ENCODE data around the gene NACC2.

The NACC2 gene

DNA sequence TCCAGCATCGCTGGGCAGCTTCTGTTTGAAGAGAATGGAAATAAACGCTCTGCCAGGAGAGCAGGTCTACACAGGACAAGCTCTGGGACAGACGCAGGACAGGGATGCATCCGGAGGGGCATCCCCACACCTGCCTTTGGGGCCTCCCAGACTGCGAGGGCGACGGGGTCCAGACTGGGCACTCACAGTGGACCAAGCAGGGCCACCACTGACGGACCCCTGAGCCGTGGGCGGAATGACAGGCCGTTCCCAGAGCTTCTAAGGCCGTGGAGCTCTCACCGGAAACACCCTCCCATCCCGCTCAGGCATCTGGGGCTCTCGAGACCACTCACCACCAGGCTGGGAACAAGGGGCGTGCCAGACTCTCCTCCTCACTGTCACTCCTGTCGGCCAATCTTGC lies 34.1 kb upstream of the NACC2 start:
- TF ChIP-seq, protein P1, sequence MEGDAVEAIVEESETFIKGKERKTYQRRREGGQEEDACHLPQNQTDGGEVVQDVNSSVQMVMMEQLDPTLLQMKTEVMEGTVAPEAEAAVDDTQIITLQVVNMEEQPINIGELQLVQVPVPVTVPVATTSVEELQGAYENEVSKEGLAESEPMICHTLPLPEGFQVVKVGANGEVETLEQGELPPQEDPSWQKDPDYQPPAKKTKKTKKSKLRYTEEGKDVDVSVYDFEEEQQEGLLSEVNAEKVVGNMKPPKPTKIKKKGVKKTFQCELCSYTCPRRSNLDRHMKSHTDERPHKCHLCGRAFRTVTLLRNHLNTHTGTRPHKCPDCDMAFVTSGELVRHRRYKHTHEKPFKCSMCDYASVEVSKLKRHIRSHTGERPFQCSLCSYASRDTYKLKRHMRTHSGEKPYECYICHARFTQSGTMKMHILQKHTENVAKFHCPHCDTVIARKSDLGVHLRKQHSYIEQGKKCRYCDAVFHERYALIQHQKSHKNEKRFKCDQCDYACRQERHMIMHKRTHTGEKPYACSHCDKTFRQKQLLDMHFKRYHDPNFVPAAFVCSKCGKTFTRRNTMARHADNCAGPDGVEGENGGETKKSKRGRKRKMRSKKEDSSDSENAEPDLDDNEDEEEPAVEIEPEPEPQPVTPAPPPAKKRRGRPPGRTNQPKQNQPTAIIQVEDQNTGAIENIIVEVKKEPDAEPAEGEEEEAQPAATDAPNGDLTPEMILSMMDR (IDR thresholded peaks at IDR 0.05; ENCODE audit: extremely low read depth, insufficient read depth, missing control alignments): no peak
- in situ Hi-C loops (cut with MboI; ENCODE audit: low pct_unique_long_range_greater_than_20kb, low sequenced_read_pairs, unreplicated experiment): loop anchor here (10.0 kb wide), 1 partner anchor 164 kb away; the partner anchor contains the start of gene UBAC1
- DNase-seq (ENCODE audit: low spot score): no peak

DNA sequence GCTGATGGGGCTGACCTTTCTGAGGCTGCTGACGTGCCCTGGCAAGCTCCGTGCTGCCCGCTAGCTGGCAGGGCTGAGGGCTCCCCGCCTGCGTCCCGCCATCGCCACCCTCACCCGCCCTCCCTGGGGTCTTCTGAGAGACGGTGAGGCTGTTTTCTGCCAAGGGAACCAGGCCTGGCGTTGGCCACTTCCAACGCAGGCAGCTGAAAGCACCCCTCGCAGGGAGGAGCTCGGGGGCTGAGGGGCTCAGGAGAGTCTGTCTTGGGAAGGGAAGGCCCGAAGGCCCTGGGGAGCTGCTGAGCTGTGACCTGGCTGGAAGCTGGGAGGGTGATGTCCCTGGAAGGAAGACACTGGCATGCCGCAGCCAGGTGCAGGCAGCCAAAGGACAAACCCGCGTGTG lies 33.3 kb upstream of the NACC2 start:
- in situ Hi-C loops (cut with MboI; ENCODE audit: low pct_unique_long_range_greater_than_20kb, low sequenced_read_pairs, unreplicated experiment): loop anchor here (10.0 kb wide), 1 partner anchor 164 kb away; the partner anchor contains the start of gene UBAC1
- no peak for DNase-seq (ENCODE audit: low spot score)
- TF ChIP-seq, protein P1 (IDR thresholded peaks at IDR 0.05; ENCODE audit: extremely low read depth, insufficient read depth, missing control alignments): no peak

DNA sequence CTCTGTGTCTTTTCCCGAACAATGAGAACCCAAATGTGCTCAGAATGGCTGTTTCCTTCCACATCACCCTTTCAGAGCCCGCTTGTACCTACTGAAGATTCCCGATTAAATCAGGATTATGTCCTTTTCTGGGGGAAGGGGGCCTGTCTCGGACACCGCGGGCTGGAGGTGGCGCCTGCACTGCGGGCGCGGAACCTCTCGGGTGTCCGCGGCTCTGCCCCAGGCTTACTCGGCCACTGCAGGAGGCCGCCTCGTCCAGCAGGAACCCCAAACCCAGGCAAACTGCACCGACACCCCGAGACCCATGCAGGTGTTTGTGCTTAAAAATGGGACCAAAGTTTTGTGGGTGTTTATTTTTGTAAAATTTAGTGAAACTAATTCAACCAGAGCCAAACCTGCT lies 32.2 kb upstream of the NACC2 start:
- TF ChIP-seq, protein P1 (IDR thresholded peaks at IDR 0.05; ENCODE audit: extremely low read depth, insufficient read depth, missing control alignments): no peak
- no peak for DNase-seq (ENCODE audit: low spot score)
- in situ Hi-C loops (cut with MboI; ENCODE audit: low pct_unique_long_range_greater_than_20kb, low sequenced_read_pairs, unreplicated experiment): loop anchor here (10.0 kb wide), 1 partner anchor 163 kb away; the partner anchor contains the start of gene UBAC1

DNA sequence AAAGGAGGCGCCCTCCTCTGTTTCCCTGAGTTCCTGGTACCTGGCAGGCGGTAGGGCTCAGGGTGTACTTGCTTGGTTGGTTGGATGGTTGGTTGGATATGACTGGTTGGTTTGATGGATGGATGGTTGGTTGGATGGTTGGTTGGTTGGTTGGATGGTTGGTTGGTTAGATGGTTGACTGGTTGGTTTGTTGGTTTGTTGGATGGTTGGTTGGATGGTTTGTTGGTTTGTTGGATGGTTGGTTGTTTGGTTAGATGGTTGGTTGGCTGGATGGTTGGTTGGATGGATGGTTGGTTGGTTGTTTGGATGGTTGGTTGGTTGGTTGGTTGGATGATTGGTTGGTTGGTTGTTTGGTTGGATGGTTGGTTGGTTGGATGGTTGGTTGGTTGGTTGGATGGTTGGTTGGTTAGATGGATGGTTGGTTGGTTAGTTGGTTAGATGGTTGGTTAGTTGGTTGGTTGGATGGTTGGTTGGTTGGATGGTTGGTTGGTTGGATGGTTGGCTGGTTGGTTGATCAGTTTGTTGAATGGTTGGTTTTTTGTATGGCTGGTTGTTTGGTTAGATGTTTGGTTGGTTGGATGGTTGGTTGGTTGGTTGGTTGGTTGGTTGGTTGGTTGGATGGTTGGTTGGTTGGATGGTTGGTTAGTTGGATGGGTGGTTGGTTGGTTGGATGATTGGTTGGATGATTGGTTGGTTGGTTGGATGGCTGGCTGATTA lies 30.0 kb upstream of the NACC2 start:
- TF ChIP-seq, protein P1 (IDR thresholded peaks at IDR 0.05; ENCODE audit: extremely low read depth, insufficient read depth, missing control alignments): no peak
- in situ Hi-C loops (cut with MboI; ENCODE audit: low pct_unique_long_range_greater_than_20kb, low sequenced_read_pairs, unreplicated experiment): loop anchor here (10.0 kb wide), 1 partner anchor 160 kb away; the partner anchor contains the start of gene UBAC1
- DNase-seq (ENCODE audit: low spot score): no peak

DNA sequence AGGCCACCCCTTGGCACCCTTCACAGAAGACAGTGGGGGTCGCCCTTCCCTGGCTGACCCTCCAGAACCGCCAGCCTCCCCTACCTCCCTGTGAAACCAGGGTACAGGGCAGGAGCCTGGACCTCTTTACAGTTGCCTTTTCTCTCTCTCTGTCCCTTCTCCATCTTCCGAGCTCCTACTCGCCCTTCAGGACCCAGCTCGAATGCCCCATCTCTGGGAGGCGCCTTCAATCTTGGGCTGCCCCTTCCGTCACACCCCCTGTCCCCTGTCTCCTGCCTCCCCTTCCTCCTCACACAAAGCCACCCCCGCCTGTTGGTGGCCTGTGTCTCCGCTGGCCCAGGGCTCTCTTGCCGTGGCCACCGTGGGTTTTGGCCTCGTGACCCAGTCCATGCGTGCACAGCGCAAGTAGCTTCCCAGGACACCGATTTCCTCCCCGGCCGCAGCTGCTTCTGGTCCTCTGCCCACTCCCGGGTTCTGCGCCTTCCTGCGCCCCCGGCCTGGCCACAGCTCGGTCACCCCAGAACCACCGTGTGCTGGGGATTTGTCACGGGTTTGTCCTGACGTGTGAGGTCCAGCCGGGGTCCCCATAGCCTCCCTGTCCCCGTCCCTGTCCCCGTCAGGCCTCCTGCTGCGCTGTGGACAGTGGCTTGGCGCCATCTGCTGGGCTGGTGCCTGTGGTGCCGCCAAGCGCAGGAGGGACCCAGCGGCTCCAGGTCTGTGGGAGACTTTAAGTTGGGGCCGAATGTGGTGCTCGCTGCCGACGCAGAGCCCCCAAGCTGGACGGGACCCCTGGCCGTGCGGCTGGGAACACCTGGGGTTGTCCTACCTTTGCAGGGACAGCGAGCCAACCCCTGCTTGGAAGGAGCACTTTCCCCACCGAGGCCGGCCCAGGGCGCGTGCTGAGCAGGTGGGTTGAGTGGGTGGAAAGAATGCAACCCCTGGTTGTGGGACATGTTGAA lies 27.6 kb upstream of the NACC2 start:
- in situ Hi-C loops (cut with MboI; ENCODE audit: low pct_unique_long_range_greater_than_20kb, low sequenced_read_pairs, unreplicated experiment): loop anchor here (10.0 kb wide), 1 partner anchor 158 kb away; the partner anchor contains the start of gene UBAC1
- TF ChIP-seq, protein P1 (IDR thresholded peaks at IDR 0.05; ENCODE audit: extremely low read depth, insufficient read depth, missing control alignments): peak; percentile 97
- peak; percentile 88 for DNase-seq (ENCODE audit: low spot score)

DNA sequence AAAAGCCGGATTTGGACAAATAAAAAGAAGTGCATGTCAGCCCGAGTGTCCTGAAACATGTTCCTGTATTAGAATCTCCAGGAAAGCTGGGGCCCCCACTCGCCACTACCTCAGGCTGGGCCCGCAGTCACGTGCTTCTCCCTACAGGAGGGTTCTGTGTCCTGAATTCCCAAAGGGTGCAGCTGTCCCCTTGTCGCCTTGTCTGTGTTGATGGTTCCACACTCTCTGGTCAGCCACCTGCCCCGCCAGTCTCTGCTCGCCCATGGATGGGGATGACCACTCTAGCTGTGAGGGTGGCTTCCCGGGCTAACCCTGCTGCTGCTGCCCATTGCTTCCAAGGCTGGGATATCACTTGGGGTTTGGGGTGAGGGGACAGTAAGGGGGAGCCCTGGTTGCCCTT lies 26.7 kb upstream of the NACC2 start:
- in situ Hi-C loops (cut with MboI; ENCODE audit: low pct_unique_long_range_greater_than_20kb, low sequenced_read_pairs, unreplicated experiment): loop anchor here (10.0 kb wide), 1 partner anchor 157 kb away; the partner anchor contains the start of gene UBAC1
- TF ChIP-seq, protein P1 (IDR thresholded peaks at IDR 0.05; ENCODE audit: extremely low read depth, insufficient read depth, missing control alignments): no peak

More for the DNA sequence above, 26.7 kb upstream of the NACC2 start:
- DNase-seq (ENCODE audit: low spot score): no peak

Measured in GM13977 (cell line).